Forelimb muscle (tissue), 1 donor: ENCODE measurements around the gene SNRPD3. TPM values are rescaled to one million over a fixed set of nuclear protein-coding genes. Genes with fewer than 3 reads are reported as not detected.
"Not testable (repeated sequence)": the region's sequence is repeated elsewhere in the genome, so short reads cannot be mapped to it uniquely, and the experiment has no call there.

Experiments
- DNase-seq: peaks from one replicate; pipeline ENCODE4 v3.0.0-alpha.2; 2013; ENCODE audit warnings: low read depth
- polyA plus RNA-seq: library from polyadenylated mRNA; unstranded; fragments of 120-200 nt; gene quantifications from one replicate; pipeline ENCODE4 v1.2.1, GENCODE V29; 2013; ENCODE audit not compliant: insufficient read length

Gene SNRPD3
- polyA plus RNA-seq, 1 donor: 94.5 TPM

- no peak for DNase-seq
These were observed 35.6 kb downstream of the SNRPD3 start for GRCh38 chr22:24591286-24591830.

GRCh38 chr22:24592058-24592850 lies 36.5 kb downstream of the SNRPD3 start:
- no peak for DNase-seq

DNA sequence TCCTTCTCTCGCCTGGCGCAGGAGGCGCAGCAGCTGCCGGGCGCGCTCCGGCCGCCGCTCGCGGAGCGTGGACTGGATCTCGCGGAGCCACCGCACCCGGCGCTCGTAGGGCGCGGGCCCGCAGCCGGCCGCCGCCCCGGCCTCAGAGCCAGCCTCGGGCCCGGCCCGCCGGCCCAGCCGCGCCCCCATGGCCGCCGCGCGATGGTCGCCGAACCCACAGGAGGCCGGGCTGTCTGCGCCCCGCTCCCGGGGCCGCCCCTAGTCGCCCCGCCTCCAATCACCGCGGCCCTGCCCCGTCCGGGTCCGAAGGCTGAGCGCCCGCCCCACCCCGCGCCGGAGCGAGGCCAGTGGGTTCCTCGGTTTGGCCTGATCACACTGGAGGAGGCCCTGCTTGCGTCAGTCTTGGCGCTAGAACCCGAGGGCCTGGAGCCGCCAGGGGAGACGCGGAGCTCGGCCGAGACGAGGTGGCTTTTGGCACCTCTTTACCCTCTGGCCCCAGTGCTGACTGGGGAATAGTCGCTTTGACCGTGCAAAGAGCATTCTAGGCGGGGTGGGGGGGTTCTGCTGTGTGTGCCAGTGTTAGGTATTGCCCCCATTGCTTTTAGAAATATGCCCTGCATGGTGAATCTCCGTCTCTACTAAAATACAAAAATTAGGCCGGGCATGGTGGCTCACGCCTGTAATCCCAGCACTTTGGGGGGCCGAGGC lies 37.2 kb downstream of the SNRPD3 start, which contains the start of gene LRRC75B:
TSS of gene LRRC75B (minus strand) at position 223 of the 708 bp plus-strand sequence. CDS start at position 189, 34 bp downstream.
- peak; percentile 24 for DNase-seq

GRCh38 chr22:24593559-24593835 lies 37.7 kb downstream of the SNRPD3 start:
- not testable (repeated sequence) for DNase-seq

GRCh38 chr22:24593836-24594568 lies 38.2 kb downstream of the SNRPD3 start:
- no peak for DNase-seq

- no peak for DNase-seq
These were observed 38.8 kb downstream of the SNRPD3 start for GRCh38 chr22:24594569-24595120.

DNA sequence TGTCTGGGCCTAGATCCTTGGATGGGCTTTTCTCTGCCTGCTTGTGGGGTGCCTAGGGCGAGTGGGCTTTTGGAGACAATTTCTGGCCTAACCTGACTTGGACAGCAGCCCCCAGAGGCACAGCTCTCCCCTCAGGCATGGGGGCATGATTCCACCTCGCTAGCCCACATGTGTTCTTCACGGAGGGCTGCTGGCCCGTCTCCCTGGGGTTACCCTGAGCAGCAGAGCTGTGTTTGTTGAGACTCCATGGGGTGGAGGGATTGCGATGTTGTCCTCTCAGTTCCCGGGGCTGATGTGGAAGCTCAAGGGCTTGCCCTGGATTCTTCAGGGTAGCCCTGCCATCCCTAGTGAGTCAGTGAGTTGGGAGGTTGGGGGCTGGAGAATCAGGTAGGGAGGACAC lies 39.4 kb downstream of the SNRPD3 start:
- no peak for DNase-seq

- DNase-seq: no peak
These were observed 40.1 kb downstream of the SNRPD3 start for GRCh38 chr22:24595863-24596262.

DNA sequence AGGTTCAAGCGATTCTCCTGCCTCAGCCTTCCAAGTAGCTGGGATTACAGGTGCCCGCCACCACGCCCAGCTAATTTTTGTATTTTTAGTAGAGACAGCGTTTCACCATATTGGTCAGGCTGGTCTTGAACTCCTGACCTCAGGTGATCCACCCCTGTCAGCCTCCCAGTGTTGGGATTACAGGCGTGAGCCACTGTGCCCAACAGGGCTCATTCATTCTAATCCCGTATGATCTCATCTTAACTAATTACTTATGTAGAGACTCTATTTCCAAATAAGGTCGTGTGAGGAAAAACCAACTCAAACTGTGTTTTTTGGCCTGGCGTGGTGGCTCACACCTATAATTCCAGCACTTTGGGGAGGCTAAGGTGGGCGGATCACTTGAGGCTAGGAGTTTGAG lies 41.3 kb downstream of the SNRPD3 start:
- DNase-seq: not testable (repeated sequence)

DNA sequence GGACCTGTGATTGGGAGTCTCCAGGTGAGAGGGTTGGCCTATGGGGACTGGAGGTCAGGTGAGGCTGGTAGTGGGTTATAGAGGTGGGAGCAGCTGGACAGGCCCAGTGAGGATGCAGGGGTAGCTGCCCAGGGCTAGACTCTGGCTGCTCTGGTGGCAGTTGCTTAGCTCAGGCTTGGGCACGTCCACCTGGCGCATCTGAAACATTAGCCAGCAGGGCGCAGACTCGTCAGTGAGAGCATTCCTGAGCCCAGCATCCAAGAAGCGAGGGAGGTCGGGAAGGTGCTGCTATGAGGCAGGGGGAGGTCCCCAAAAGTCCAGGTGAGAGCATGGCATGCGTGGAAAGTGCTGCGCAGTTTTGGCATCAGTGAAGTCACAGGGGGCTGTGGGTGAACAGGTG lies 43.7 kb downstream of the SNRPD3 start:
- DNase-seq: no peak

- not testable (repeated sequence) for DNase-seq
These were observed 44.3 kb downstream of the SNRPD3 start for GRCh38 chr22:24599958-24600715.

- no peak for DNase-seq
These were observed 45.7 kb downstream of the SNRPD3 start for GRCh38 chr22:24601217-24602104.

- not testable (repeated sequence) for DNase-seq
These were observed 46.4 kb downstream of the SNRPD3 start for GRCh38 chr22:24602105-24602749.

DNA sequence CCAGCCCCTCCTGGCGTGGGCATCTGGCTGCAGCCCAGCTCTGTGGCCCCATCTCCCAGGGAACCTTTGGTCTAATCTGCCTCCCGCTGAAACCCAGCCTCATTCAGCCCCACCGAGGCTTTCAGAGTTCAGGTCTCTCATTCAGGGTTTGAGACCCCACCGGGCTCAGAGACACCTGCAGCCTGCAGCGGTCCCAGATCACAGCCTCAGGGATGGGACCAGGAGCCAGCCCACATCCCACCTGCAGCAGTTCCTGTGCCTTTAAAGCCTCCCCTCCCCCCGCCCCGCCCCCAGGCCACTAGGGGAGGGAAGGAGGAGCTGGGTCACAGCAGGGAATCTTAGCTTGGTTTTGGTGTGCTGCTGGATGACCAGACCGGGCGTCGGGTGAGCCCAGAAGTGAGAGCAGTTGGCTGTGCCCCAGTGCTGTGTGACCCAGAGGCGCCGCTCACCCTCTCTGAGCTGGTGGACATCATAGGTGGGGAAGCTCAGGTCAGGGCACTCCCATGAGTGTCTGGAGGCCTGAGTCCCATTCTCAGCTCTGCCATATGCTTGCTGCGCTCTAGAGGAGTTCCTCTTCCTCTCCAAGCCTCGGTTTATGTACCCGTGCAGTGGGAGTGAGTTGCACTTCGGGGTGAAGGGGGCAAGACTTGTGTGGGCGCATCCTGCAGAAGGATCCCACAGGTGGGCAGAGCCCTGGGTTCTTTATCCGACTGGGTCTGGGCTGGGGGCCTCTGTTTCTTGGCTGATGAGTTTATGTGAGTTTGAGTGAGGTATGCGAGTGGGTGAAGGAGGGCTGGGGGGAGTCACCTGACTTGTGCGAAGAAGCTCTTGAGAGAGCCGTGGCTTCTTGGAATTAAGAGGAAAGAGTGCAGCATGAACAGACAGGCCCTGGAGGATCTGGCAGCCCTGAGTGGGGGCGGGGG lies 47.3 kb downstream of the SNRPD3 start, which contains the start of gene GGT1:
TSS of gene GGT1 (plus strand) at position 347 of the 923 bp plus-strand sequence. CDS start 7,889 bp downstream, outside the sequence.
- DNase-seq: not testable (repeated sequence)

DNA sequence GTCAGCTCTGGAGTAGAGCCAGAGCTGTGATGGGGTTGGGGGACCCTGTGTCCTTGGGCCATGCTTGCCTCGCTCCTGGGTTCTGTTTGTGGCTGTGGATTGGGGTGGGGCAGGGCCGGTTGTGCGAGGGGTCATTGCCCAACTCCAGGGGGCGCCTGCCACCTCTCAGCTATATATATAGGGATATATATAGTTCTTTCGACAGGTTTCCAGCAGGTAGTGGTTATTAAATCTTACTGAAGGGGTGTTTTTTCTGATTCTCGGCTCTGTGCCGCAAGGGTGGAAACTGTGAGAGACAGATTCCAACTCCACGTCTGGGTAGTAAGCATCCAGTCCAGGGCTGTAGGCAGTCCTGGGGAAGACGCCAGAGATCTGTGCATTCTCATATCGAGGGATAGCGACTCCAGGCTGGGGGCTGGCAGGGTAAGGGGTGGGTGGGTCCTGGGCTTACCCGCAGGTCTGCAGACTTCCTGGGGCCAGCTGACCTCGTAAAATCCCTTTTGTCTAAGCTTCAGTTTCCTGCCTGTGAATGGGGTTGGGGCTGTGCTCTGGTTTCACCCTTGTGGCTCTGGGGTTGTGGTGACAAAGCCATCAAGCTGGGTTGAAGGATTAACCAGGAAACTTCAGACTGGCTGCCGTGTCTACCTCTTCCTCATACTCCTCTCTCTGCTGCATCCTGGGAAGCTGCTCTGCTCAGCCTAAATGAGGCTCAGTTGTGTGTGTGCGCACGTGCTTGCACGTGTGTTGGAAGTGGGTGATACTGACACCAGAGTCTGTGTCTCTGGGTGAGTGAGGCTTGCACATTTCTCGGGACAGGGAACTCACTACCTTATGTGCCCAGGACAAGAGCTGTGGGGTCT lies 48.2 kb downstream of the SNRPD3 start:
- DNase-seq: not testable (repeated sequence)

DNA sequence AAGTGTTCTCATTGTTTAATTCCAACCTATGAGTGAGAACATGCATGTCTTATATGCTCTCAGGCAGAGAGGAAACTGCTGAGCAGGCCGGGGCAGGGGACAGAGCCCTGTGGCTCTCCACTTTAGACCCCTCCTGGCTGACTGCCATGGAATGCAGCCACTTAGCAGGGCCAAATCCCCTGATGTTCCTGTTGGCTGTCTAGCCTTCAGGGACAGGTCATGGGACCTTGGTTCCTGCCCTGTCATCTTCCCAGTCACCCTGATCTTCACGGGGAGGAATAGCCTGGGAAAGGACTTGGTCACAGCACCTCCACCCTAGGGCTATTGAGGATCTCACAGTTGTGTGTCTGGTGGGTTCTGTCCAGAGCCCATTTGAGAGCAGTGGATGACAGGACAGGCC lies 50.5 kb downstream of the SNRPD3 start:
- not testable (repeated sequence) for DNase-seq

- DNase-seq: not testable (repeated sequence)
These were observed 51.7 kb downstream of the SNRPD3 start for GRCh38 chr22:24607429-24607983.
